IPS-NIHi7 (cell line): ENCODE data around the gene RAB3GAP2.
"Not testable (repeated sequence)": the region's sequence is repeated elsewhere in the genome, so short reads cannot be mapped to it uniquely, and the experiment has no call there.

Experiments used
- DNase-seq: peaks from one replicate; pipeline ENCODE4 v3.0.0; 2012; ENCODE audit warnings: mixed read lengths; ENCODE audit errors: extremely low spot score

RAB3GAP2 gene

DNA sequence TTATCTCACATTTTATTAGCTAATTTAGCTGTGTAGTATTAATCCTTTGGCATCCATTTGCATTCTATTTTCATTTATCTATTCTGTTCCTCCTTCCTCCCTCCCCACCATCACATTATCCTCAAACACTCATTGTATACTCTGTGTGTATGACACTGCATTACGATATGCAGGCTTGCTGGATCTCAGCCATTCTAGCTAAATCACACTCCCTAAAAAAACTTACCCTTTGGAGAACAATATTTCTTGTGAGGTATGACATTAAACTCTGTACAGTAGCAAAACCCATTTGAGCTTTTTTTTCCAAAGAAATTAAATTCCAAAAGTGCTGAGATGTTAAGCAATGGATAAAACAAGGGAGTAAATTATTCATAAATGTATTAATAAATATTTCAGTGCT lies 11.4 kb upstream of the RAB3GAP2 start:
- no peak for DNase-seq

DNA sequence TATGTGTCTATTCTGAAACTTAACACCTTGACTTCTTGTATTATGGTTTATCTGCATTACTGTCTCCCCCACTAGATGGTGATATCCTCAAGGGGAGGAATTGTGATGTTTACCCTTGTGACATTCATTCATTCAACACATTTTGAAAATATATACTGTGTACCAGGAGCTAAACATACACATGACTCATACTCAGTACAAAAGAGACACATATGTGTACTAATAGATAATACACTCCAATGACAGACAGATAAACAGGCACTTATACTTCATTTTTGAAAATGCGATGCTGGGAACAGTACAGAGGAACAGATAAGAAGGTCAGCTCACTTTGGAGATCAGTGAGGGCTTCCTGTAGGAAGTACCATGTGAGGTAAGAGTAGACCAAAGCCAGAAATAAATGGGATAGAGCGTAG lies 8.9 kb upstream of the RAB3GAP2 start:
- no peak for DNase-seq

DNA sequence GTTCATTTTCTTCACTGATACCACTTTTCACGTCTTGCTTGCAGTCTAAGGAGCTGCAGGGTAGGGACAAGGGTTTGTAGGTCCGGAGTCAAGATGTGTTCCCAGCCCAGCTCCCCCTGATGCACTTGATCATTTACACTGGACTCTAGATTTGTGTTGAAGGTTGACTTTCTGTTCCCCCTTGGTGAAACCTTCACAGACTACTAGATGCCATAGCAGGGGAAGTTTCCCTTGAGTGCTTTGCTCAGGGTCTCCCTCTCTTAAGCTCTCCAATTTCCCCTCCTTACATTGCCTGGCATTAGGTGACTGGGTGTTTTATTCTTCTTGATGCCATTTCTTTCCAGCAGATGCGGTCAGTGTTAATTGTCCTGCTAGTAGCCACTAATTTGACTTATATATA lies 8.0 kb upstream of the RAB3GAP2 start:
- no peak for DNase-seq

DNA sequence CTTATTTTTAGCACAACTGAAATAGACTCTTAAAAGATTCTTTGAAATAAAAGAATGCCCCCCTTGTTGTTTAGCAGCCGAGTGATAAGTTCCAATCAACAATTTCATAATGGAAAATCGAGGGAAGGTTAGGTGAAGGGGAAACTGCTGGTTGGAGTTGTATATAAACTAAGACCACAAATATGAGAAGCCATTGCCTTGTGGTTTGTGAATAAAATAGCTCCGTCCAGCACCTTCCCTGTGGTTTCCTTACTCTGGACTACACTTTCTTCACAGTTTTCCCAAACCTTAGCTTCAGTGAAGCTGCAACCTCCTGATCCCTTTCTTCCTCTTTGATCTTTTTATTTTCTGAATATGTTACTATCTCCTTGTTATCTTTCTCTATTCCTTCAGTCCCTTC lies 6.7 kb upstream of the RAB3GAP2 start:
- no peak for DNase-seq

DNA sequence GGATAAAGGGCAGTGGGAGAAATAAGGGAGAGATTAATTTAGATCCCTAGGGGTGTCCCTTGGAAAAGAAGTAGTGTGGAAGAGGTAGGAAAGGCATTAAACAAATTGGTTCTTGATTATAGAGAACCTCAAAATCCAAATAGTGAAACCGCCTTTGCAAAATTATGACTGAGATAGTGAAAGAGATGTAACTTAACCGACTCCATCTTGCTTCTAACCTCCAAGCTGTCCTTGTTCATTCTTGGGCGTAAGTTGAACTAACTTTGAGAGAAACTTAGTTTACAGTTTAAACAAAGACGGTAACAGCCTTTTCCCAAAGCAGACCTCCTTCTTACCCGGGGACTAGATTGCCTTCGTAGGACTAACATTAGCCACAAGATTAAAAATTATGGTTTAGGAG lies 3.2 kb upstream of the RAB3GAP2 start:
- no peak for DNase-seq

DNA sequence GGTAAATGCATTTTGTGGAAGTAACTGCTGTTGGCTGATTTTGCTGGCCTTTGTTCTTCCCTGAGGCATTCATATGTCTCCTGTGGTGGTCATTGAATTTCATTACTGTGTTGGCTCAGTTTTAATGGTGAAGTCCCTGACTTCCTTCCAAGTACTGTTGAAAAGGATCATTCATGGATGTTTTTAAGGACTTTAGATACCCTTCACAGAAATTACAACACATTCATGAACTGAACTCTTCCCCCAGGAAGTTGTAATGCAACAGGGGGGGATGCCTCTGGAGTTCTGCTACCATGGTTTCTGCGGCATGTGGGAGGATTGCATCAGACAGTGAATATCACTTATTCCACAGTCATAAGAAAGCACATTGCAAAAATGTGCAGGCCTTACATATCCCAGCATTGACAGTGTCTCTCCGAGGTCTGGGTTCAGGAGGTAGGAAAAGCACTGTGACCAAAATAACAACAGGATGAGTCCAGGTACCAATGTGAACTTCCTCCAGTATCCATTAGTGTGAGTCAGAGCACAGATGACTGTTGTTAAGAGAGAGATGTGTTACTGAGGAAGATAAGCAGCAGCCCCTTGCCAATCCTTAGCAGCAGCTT lies 2.1 kb upstream of the RAB3GAP2 start:
- DNase-seq = no peak

DNA sequence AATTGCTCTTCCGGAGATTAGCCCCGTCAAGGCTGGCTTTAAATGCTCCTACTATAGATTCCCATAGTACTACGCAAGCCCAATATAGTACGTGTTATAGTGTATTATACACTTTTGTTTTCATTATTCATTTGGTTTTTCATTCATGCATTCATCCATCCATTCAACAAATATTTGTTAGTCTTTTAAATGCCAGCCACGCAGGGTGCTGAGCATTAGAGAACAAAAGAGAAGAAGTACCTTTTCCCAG lies 513 bp upstream of the RAB3GAP2 start:
- DNase-seq = no peak

DNA sequence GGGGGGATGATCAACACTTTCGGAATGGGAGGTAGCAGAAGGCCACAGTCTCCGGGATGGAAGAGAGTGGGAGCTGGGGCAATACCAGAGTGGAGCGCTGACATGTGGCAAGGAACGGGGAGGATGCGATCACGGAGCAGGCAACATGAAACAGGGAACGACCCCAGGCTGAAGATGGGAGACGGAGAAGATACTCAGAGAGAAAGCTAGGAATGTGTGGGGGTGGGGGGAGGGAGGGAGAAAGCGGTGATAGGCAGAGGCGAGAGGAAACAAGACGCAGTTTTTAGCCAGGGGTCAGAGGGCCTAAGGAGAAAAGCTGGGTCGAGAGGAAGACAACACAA lies 577 bp downstream of the RAB3GAP2 start:
- DNase-seq = peak; percentile 60

DNA sequence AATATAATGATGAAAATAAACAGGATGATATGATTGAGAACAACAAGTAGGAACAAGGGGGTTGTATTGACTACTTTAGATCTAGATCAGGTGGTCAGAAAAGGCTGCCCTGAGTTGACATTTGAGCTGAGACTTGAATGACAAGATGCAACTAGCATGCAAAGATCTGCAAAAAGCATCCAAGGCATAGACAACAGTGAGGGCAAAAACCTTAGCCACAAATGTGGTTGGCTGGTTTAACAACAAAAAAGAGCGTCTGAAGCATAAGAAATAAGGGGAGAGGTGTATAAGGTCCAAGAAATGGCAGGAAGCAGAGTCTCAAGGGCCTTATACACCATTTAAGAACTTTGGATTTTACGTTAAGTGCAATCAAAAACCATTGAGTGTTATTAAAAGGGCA lies 3.2 kb downstream of the RAB3GAP2 start:
- DNase-seq = no peak

DNA sequence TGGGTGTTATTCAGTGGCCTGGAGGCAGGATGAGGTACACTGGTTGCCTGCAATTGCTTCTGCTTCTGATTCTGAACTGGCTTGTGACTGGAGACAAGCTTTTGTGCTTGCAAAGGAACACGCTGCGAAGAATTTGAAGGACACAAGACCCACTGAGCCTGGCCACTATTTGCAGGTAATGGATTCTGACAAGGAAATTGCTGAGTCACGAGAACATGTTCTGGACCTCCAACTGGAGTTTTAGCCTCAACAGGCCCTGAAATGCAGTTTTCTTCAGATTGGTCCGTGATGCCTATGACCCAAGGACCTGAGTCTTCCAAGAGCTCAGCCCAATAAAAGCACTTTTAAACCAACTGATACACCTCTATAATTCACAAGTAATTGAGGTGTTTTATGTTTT lies 4.6 kb downstream of the RAB3GAP2 start:
- no peak for DNase-seq

DNA sequence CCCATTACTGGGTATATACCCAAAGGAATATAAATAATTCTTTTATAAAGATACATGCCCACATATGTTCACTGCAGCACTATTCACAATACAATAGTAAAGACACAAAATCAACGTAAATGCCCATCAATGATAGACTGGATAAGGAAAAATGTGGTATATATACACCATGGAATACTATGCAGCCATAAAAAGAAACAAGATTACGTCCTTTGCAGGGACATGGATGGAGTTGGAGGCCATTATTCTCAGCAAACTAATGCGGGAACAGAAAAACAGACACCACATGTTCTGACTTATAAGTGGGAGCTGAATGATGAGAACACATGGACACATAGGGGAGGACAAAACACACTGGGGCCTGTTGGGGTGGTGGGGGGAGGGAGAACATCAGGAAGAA lies 12.0 kb downstream of the RAB3GAP2 start:
- not testable (repeated sequence) for DNase-seq

DNA sequence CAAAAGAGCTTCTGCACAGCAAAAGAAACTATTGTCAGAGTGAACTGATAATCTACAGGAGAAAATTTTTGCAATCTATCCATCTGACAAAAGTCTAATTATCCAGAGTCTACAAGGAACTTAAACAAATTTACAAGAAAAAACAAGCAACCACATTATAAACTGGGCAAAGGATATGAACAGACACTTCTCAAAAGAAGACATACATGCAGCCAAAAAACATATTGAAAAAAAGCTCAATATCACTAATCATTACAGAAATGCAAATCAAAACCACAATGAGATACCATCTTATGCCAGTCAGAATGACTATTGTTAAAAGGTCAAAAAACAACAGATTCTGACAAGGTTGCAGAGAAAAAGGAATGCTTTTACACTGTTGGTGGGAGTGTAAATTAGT lies 12.5 kb downstream of the RAB3GAP2 start:
- not testable (repeated sequence) for DNase-seq

DNA sequence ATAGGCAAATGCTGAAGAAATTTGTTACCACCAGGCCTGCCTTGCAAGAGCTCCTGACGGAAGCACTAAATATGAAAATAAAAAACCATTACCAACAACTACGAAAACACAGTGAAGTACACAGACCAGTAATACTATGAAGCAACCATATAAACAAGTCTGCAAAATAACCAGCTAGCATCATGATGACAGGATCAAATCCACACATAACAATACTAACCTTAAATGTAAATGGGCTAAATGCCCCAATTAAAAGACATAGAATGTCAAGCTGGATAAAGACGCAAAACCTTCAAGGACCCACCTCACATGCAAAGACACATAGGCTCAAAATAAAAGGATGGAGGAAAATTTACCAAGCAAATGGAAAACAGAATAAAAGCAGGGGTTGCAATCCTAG lies 16.1 kb downstream of the RAB3GAP2 start:
- not testable (repeated sequence) for DNase-seq

DNA sequence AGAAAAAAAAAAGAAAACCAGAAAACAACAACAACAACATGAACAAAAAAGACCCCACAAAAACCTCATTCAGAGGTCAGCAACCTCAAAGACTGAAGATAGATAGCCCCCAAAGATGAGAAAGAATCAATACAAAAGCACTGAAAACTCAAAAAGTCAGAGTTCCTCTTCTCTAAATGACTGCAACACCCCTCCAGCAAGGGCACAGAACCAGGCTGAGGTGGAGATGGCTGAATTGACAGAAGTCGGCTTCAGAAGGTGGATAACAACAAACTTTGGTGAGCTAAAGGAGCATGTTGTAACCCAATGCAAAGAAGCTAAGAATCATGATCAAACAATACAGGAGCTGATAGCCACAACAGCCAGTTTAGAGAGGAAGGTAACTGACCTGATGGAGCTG lies 17.0 kb downstream of the RAB3GAP2 start:
- no peak for DNase-seq

DNA sequence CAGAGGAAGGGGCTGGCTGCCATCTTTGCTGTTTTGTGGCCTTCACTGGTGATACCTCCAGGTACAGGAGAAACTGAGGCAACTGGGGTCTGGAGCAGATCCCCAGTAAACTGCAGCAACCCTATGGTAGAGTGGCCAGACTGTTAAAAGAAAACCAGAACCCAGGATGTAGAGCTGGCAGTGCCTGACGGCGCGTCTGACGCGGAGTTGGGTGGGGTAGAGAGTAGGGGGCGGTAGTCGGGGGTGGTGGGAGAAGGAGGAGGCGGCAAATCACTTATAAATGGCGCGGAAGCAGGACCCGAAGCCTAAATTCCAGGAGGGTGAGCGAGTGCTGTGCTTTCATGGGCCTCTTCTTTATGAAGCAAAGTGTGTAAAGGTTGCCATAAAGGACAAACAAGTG lies 19.0 kb downstream of the RAB3GAP2 start:
- not testable (repeated sequence) for DNase-seq

DNA sequence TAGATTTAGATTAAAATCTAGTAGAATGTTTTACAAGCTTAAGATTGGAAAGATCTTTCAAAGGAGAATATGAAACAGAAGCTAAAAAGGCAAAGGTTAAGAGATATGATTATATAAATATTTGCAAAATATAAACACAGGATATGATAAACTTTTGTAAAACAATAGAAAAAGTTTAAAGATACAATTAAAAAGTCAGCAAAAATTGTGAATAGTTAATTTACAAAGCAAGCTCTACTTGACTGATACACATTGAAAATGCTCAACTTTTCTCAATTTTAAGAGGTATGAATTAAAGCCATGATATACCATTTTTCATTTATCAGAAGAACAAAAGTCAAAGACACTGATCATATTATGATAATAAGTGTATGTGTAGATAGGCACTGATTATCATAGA lies 21.0 kb downstream of the RAB3GAP2 start:
- DNase-seq = no peak

DNA sequence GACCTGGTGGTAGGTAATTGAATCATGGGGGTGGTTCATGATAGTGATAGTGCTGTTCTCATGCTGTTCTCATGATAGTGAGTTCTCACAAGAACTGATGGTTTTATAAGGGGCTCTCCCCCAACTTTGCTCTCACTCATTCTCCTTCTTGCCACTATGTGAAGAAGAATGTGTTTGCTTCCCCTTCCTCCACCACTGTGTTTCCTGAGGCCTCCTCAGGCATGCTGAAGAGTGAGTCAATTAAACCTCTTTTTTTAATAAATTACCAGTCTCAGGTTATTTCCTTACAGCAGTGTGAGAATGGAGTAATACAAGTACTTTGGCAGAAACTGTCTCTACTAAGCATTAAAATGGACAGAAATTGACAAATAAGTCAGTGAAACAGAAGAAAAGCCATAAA lies 21.6 kb downstream of the RAB3GAP2 start:
- DNase-seq = no peak

DNA sequence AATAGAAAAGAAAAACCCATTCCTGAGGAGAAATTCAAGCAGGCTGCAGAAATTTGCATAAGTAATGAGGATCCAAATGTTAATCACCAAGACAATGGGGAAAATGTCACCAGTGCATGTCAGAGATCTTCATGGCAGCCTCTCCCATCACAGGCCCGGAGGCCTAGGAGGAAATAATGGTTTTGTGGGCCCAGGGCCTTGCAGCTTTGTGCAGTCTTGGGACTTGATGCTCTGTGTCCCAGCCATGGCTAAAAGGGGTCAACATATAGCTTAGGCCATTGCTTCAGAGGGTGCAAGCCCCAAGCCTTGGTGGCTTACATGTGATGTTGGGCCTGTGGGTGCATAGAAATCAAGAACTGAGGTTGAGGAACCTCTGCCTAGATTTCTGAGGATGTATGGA lies 22.7 kb downstream of the RAB3GAP2 start:
- DNase-seq = no peak

DNA sequence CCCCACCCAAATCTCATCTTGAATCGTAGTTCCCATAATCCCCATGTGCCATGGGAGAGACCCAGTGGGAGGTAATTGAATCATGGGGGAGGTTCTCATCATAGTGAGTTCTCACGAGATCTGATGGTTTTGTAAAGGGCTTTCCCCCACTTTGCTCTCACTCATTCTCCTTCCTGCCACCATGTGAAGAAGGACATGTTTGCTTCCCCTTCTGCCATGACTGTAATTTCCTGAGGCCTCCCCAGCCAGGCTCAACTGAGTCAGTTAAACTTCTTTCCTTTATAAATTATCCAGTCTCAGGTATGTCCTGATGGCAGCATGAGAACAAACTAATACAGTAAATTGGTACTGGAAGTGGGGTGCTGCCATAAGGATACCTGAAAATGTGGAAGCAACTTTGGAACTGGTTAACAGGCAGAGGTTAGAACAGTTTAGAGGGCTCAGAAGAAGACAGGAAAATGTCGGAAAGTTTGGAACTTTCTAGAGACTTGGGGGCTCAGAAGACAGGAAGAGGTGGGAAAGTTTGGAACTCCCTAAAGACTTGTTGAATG lies 23.5 kb downstream of the RAB3GAP2 start:
- not testable (repeated sequence) for DNase-seq

DNA sequence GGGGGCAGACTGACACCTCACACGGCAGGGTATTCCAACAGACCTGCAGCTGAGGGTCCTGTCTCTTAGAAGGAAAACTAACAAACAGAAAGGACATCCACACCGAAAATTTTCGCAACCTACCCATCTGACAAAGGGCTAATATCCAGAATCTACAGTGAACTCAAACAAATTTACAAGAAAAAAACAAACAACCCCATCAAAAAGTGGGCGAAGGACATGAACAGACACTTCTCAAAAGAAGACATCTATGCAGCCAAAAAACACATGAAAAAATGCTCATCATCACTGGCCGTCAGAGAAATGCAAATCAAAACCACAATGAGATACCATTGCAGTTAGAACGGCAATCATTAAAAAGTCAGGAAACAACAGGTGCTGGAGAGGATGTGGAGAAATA lies 26.4 kb downstream of the RAB3GAP2 start:
- DNase-seq = not testable (repeated sequence)

DNA sequence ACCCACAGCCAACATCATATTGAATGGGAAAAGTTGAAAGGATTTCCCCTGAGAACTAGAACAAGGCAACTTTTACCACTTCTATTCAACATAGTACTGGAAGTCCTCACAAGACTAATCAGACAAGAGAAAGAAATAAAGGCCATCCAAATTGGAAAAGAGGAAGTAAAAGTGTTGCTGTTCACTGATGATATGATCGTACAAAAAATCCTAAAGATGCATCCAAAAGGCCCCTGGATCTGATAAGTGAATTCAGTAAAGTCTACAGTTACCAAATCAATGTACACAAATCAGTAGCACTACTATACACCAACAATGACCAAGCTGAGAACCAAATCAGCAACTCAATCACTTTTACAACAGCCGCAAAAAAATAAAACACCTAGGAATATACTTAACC lies 28.3 kb downstream of the RAB3GAP2 start:
- no peak for DNase-seq

DNA sequence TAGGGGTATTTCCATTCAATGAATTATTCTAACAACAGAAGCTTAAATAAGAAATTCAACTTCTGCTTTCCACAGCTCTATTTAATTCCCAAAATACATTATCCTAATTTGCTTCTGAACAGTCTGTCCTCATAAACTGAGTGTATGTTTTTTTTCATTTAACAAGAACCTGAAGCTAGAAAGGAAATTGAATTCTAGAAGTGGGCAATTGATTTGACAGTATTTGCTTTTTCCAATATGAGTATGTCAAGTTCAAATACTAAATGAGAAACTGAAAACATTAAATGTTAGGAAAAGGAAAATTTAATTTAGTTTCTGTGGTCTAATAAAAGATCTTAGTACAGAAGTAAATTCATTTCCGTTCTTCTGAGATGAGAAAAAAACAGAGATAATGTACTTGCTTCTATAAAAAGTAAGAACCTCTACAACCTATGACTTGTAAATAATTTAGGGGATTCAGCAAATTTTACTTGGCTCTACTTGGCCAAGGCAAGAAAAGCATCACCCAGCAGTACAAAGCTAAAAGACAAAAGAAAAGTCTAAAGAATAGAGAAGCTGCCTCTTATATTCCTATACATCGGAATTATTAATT lies 31.1 kb downstream of the RAB3GAP2 start:
- DNase-seq = no peak

DNA sequence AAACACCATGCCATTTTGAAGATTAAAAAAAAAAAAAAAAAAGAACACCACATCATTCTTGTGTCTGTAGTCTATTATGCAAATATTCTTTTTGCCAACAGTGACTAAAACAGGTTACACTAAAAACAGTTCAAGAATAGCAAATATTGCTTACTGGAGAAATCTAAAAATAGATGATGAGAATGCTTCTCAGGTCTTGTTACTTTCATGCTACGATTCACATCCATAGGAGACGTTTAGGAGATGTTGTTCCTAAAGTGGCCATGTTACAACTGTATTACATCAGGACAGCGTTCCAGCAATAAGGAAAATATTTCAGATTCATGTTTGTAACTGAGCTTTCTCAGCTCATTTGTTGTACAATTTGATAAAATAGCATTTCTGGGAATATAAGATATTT lies 32.3 kb downstream of the RAB3GAP2 start:
- DNase-seq = no peak

DNA sequence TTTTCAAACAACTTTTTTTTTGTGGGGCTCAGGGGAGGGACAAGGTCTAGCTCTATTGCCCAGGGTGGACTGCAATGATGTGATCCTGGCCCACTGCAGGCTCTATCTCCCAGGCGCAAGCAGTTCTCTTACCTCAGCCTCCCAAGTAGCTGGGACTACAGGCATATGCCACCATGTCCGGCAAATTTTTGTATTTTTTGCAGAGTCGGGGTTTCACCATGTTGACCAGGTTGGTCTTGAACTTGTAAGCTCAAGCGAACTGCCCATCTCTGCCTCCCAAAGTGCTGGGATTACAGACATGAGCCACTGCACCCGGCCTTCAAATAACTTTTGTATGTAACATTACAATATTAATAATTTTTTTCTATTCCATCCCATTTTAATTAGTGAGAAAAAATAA lies 33.0 kb downstream of the RAB3GAP2 start:
- DNase-seq = no peak
